SK-N-SH treated with all-trans-retinoic acid at 6 μM for 48 hours (cell line): ENCODE data around the gene AFG1L.
"Not testable (repeated sequence)": the region's sequence is repeated elsewhere in the genome, so short reads cannot be mapped to it uniquely, and the experiment has no call there.

Source experiments
- ATAC-seq: fragments of 200-7000 bp; cut with Tn5 transposase; 3 replicates; pipeline ENCODE4 v1.9.1; 2020; ENCODE audit warnings: mild to moderate bottlenecking, moderate library complexity
- ARNTL ChIP-seq: fragments of 450-650 bp; formaldehyde crosslinking; IDR thresholded peaks from 2 replicates; pipeline ENCODE4 v1.5.0; 2020; ENCODE audit warnings: low read depth, mild to moderate bottlenecking, moderate library complexity, borderline replicate concordance
- CSDC2 ChIP-seq: fragments of 250-450 bp; sonication (Bioruptor Pico); IDR thresholded peaks from 2 replicates; pipeline ENCODE4 v1.5.0; 2020; ENCODE audit warnings: mild to moderate bottlenecking, moderate library complexity
- ESRRG ChIP-seq: fragments of 250-450 bp; sonication (Bioruptor Pico); IDR thresholded peaks from 2 replicates; pipeline ENCODE4 v1.6.1; 2021; ENCODE audit warnings: mild to moderate bottlenecking
- GLIS3 ChIP-seq: fragments of 250-450 bp; sonication (Bioruptor Pico); IDR thresholded peaks from 2 replicates; pipeline ENCODE4 v1.5.0; 2020; ENCODE audit warnings: mild to moderate bottlenecking, moderate library complexity
- ISL1 ChIP-seq: fragments of 250-450 bp; sonication (Bioruptor Pico); IDR thresholded peaks from 2 replicates; pipeline ENCODE4 v2.1.2; 2022; ENCODE audit warnings: mild to moderate bottlenecking, moderate library complexity
- PPARA ChIP-seq: fragments of 250-450 bp; sonication (Bioruptor Pico); IDR thresholded peaks from 2 replicates; pipeline ENCODE4 v1.5.0; 2020; ENCODE audit warnings: mild to moderate bottlenecking, borderline replicate concordance
- RARB ChIP-seq: fragments of 250-450 bp; sonication (Bioruptor Pico); IDR thresholded peaks from 2 replicates; pipeline ENCODE4 v1.8.0; 2021; ENCODE audit warnings: mild to moderate bottlenecking, moderate library complexity
- SNAI2 ChIP-seq: fragments of 250-450 bp; sonication (Bioruptor Pico); IDR thresholded peaks from 2 replicates; pipeline ENCODE4 v1.5.0; 2020; ENCODE audit warnings: mild to moderate bottlenecking, moderate library complexity
- TOX ChIP-seq: fragments of 250-450 bp; sonication (Bioruptor Pico); IDR thresholded peaks from 2 replicates; pipeline ENCODE4 v1.8.0; 2021; ENCODE audit warnings: mild to moderate bottlenecking, moderate library complexity, borderline replicate concordance
- ZFP30 ChIP-seq: fragments of 450-650 bp; formaldehyde crosslinking; IDR thresholded peaks from 2 replicates; pipeline ENCODE4 v1.5.0; 2022; ENCODE audit warnings: mild to moderate bottlenecking, moderate library complexity
- ZNF70 ChIP-seq: fragments of 450-650 bp; formaldehyde crosslinking; IDR thresholded peaks from 2 replicates; pipeline ENCODE4 v1.5.0; 2020; ENCODE audit warnings: mild to moderate bottlenecking, moderate library complexity
- TF ChIP-seq, protein P1 (sequence below): fragments of 250-450 bp; sonication (Bioruptor Pico); IDR thresholded peaks from 2 replicates; pipeline ENCODE4 v1.5.1; 2020; ENCODE audit warnings: low read depth, mild to moderate bottlenecking, moderate library complexity
- TF ChIP-seq, protein P2 (sequence below): fragments of 250-450 bp; sonication (Bioruptor Pico); IDR thresholded peaks from 2 replicates; pipeline ENCODE4 v1.5.0; 2020; ENCODE audit warnings: mild to moderate bottlenecking, moderate library complexity
- TF ChIP-seq, protein P3 (sequence below): fragments of 250-450 bp; sonication (Bioruptor Pico); IDR thresholded peaks from 2 replicates; pipeline ENCODE4 v1.8.0; 2021; ENCODE audit warnings: low read depth, mild to moderate bottlenecking, moderate library complexity, borderline replicate concordance
- TF ChIP-seq, protein P4 (sequence below): fragments of 250-450 bp; sonication (Bioruptor Pico); IDR thresholded peaks from 2 replicates; pipeline ENCODE4 v1.8.0; 2020; ENCODE audit warnings: mild to moderate bottlenecking, moderate library complexity, borderline replicate concordance
- TF ChIP-seq, protein P5 (sequence below): fragments of 250-450 bp; sonication (Bioruptor Pico); IDR thresholded peaks from 2 replicates; pipeline ENCODE4 v1.5.1; 2021; ENCODE audit warnings: mild to moderate bottlenecking, moderate library complexity

AFG1L gene

DNA sequence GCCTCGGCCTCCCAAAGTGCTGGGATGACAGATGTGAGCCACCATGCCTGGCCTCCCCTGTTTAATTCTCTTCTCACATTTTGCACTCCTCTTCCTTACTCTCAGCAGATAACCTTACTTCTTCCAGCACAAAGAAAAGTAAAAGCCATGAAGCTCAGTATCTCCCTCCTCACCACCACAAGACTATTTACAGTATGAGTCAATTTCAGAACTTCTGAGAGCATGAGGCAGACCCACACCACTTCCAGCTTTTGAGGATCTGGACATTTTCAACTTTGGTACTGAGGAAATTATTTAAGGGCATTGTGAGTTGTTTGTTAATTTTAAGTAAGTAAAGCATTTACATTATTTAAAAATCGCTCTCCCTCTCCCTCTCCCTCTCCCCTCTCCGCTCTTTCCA lies 26.0 kb upstream of the AFG1L start (continued):
- no peak for TF ChIP-seq ARNTL
- no peak for TF ChIP-seq RARB (CRISPR knock-in tag)
- no peak for TF ChIP-seq GLIS3 (CRISPR knock-in tag)
- TF ChIP-seq ISL1 (CRISPR knock-in tag), result no peak
- TF ChIP-seq, protein P1, sequence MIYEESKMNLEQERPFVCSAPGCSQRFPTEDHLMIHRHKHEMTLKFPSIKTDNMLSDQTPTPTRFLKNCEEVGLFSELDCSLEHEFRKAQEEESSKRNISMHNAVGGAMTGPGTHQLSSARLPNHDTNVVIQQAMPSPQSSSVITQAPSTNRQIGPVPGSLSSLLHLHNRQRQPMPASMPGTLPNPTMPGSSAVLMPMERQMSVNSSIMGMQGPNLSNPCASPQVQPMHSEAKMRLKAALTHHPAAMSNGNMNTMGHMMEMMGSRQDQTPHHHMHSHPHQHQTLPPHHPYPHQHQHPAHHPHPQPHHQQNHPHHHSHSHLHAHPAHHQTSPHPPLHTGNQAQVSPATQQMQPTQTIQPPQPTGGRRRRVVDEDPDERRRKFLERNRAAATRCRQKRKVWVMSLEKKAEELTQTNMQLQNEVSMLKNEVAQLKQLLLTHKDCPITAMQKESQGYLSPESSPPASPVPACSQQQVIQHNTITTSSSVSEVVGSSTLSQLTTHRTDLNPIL (CRISPR knock-in tag), result no peak
- no peak for TF ChIP-seq SNAI2 (CRISPR knock-in tag)

DNA sequence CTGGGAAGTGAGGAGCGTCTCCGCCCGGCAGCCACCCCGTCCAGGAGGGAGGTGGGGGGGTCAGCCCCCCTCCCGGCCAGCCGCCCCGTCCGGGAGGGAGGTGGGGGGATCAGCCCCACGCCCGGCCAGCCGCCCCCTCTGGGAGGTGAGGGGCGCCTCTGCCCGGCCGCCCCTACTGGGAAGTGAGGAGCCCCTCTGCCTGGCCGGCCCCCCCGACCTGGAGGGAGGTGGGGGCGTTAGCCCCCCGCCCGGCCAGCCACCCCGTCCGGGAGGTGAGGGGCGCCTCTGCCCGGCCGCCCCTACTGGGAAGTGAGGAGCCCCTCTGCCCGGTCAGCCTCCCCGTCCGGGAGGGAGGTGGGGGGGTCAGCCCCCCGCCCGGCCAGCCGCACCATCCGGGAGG lies 24.9 kb upstream of the AFG1L start:
- not testable (repeated sequence) for ATAC-seq

DNA sequence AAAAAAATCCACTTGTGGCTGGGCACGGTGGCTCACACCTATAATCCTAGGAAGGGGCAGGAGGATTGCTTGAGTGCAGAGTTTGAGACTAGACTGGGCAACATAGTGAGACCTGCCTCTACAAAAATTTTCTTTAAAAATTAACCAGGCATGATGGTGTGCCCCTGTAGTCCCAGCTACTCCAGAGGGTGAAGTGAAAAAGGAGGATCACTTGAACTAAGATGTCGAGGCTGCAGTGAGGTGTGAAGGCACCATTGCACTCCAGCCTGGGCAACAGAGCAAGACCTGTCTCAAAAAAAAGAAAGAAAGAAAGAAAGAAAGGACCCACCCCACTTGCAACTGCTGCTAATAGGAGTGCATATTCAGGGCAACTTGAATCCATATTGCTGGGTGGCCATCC lies 20.3 kb upstream of the AFG1L start:
- no peak for ATAC-seq
- TF ChIP-seq, protein P2, sequence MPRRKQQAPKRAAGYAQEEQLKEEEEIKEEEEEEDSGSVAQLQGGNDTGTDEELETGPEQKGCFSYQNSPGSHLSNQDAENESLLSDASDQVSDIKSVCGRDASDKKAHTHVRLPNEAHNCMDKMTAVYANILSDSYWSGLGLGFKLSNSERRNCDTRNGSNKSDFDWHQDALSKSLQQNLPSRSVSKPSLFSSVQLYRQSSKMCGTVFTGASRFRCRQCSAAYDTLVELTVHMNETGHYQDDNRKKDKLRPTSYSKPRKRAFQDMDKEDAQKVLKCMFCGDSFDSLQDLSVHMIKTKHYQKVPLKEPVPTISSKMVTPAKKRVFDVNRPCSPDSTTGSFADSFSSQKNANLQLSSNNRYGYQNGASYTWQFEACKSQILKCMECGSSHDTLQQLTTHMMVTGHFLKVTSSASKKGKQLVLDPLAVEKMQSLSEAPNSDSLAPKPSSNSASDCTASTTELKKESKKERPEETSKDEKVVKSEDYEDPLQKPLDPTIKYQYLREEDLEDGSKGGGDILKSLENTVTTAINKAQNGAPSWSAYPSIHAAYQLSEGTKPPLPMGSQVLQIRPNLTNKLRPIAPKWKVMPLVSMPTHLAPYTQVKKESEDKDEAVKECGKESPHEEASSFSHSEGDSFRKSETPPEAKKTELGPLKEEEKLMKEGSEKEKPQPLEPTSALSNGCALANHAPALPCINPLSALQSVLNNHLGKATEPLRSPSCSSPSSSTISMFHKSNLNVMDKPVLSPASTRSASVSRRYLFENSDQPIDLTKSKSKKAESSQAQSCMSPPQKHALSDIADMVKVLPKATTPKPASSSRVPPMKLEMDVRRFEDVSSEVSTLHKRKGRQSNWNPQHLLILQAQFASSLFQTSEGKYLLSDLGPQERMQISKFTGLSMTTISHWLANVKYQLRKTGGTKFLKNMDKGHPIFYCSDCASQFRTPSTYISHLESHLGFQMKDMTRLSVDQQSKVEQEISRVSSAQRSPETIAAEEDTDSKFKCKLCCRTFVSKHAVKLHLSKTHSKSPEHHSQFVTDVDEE (CRISPR knock-in tag), result no peak
- TF ChIP-seq, protein P3, sequence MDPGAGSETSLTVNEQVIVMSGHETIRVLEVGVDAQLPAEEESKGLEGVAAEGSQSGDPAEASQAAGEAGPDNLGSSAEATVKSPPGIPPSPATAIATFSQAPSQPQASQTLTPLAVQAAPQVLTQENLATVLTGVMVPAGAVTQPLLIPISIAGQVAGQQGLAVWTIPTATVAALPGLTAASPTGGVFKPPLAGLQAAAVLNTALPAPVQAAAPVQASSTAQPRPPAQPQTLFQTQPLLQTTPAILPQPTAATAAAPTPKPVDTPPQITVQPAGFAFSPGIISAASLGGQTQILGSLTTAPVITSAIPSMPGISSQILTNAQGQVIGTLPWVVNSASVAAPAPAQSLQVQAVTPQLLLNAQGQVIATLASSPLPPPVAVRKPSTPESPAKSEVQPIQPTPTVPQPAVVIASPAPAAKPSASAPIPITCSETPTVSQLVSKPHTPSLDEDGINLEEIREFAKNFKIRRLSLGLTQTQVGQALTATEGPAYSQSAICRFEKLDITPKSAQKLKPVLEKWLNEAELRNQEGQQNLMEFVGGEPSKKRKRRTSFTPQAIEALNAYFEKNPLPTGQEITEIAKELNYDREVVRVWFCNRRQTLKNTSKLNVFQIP (CRISPR knock-in tag), result no peak
- TF ChIP-seq RARB (CRISPR knock-in tag), result no peak

DNA sequence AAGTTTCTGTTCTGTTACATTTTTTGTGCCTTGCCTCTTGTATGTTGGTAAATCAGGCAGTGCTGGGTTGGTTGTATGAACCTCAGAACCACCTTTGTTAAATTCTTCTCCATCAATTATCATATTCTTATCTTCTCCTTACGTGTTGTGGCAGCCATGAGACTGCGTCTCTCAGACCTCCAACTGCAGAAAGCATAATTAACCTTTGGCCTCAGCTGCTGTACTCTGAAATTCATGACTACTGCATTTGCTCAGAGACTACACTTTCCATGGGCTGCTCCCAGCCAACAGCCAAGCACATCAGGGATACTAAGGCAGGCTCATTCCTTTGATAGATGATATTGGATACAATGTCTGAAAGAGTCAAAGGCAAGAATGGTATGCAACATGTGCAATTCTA lies 18.9 kb upstream of the AFG1L start:
- no peak for TF ChIP-seq SNAI2 (CRISPR knock-in tag)
- TF ChIP-seq ZFP30 (CRISPR knock-in tag), result no peak
- TF ChIP-seq, protein P4, sequence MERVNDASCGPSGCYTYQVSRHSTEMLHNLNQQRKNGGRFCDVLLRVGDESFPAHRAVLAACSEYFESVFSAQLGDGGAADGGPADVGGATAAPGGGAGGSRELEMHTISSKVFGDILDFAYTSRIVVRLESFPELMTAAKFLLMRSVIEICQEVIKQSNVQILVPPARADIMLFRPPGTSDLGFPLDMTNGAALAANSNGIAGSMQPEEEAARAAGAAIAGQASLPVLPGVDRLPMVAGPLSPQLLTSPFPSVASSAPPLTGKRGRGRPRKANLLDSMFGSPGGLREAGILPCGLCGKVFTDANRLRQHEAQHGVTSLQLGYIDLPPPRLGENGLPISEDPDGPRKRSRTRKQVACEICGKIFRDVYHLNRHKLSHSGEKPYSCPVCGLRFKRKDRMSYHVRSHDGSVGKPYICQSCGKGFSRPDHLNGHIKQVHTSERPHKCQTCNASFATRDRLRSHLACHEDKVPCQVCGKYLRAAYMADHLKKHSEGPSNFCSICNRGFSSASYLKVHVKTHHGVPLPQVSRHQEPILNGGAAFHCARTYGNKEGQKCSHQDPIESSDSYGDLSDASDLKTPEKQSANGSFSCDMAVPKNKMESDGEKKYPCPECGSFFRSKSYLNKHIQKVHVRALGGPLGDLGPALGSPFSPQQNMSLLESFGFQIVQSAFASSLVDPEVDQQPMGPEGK (CRISPR knock-in tag), result no peak
- no peak for TF ChIP-seq RARB (CRISPR knock-in tag)
- TF ChIP-seq, protein P3 (CRISPR knock-in tag), result no peak
- TF ChIP-seq PPARA (CRISPR knock-in tag), result no peak
- TF ChIP-seq ZNF70 (CRISPR knock-in tag), result no peak
- TF ChIP-seq ESRRG (CRISPR knock-in tag), result no peak
- no peak for TF ChIP-seq CSDC2 (CRISPR knock-in tag)
- TF ChIP-seq GLIS3 (CRISPR knock-in tag), result no peak
- no peak for TF ChIP-seq TOX
- TF ChIP-seq, protein P5, sequence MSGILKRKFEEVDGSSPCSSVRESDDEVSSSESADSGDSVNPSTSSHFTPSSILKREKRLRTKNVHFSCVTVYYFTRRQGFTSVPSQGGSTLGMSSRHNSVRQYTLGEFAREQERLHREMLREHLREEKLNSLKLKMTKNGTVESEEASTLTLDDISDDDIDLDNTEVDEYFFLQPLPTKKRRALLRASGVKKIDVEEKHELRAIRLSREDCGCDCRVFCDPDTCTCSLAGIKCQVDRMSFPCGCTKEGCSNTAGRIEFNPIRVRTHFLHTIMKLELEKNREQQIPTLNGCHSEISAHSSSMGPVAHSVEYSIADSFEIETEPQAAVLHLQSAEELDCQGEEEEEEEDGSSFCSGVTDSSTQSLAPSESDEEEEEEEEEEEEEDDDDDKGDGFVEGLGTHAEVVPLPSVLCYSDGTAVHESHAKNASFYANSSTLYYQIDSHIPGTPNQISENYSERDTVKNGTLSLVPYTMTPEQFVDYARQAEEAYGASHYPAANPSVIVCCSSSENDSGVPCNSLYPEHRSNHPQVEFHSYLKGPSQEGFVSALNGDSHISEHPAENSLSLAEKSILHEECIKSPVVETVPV (CRISPR knock-in tag), result no peak
- TF ChIP-seq ARNTL, result no peak
- no peak for ATAC-seq
